ENCODE results near the gene ZFP2. TPM values are rescaled to one million over a fixed set of nuclear protein-coding genes. Genes with fewer than 3 reads are reported as not detected.

The ZFP2 gene
- polyA plus RNA-seq, 1 donor from 2014 or later, result 14.5 TPM

DNA sequence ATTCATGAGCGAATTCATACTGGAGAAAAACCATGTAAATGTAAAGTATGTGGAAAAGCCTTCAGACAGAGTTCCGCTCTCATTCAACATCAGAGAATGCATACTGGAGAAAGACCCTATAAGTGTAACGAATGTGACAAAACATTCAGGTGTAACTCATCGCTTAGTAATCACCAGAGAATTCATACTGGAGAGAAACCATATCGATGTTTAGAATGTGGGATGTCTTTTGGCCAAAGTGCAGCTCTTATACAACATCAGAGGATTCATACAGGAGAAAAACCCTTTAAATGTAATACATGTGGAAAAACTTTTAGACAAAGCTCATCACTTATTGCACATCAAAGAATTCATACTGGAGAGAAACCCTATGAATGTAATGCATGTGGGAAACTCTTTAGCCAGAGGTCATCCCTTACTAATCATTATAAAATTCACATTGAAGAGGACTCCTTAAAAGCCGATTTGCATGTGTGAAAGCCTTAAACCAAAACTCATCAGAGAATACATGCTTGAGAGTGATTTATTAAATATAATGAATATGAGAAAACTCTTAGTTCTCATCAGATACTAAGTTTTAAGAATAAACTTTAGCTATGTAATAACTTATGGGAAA lies 11.8 kb upstream of the ZFP2 start:
- Histone ChIP-seq H3K4me3 (ENCODE audit: low read length) (no peak overlapping the region), H3K9me3 (ENCODE audit: low read length) (peaks cover 20% of the 10 kb centered on the region), H3K79me2 (replicated peaks; ENCODE audit: insufficient read depth, low read length) (no peaks in the 10 kb centered on the region), H3K27ac (ENCODE audit: low read length) (no peak overlapping the region), H3K27me3 (ENCODE audit: insufficient read depth, low read depth, low read length) (no peaks in the 10 kb centered on the region), H4K20me1 (ENCODE audit: insufficient read depth) (no peaks in the 10 kb centered on the region), H3K36me3 (ENCODE audit: insufficient read depth, low read length) (peaks cover 40% of the 10 kb centered on the region), H3F3A (ENCODE audit: insufficient read depth, low read length, poor library complexity, severe bottlenecking) (no peaks in the 10 kb centered on the region), H2AFZ (ENCODE audit: low read depth, low read length) (no peak overlapping the region), H3K9me2 (ENCODE audit: insufficient read depth, low read length) (no peaks in the 10 kb centered on the region), H3K4me2 (ENCODE audit: low read length) (no peak overlapping the region), H3K9ac (ENCODE audit: low read length) (no peak overlapping the region)
- TF ChIP-seq MXI1 (conservative IDR thresholded peaks at IDR 0.05; ENCODE audit: poor library complexity, severe bottlenecking) (no peak), TAF1 (IDR thresholded peaks at IDR 0.05; ENCODE audit: low read depth) (no peak), RAD21 (conservative IDR thresholded peaks at IDR 0.05) (no peak), SMC3 (conservative IDR thresholded peaks at IDR 0.05; ENCODE audit: poor library complexity) (no peak), POLR2AphosphoS5 (IDR thresholded peaks at IDR 0.05) (no peak), EZH2 (IDR thresholded peaks at IDR 0.05; ENCODE audit: borderline replicate concordance, insufficient read depth, low read length, poor library complexity, severe bottlenecking) (no peak), EP300 (conservative IDR thresholded peaks at IDR 0.05; ENCODE audit: poor library complexity, severe bottlenecking) (no peak)
- TF ChIP-seq, protein P1, sequence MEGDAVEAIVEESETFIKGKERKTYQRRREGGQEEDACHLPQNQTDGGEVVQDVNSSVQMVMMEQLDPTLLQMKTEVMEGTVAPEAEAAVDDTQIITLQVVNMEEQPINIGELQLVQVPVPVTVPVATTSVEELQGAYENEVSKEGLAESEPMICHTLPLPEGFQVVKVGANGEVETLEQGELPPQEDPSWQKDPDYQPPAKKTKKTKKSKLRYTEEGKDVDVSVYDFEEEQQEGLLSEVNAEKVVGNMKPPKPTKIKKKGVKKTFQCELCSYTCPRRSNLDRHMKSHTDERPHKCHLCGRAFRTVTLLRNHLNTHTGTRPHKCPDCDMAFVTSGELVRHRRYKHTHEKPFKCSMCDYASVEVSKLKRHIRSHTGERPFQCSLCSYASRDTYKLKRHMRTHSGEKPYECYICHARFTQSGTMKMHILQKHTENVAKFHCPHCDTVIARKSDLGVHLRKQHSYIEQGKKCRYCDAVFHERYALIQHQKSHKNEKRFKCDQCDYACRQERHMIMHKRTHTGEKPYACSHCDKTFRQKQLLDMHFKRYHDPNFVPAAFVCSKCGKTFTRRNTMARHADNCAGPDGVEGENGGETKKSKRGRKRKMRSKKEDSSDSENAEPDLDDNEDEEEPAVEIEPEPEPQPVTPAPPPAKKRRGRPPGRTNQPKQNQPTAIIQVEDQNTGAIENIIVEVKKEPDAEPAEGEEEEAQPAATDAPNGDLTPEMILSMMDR (IDR thresholded peaks at IDR 0.05; ENCODE audit: poor library complexity, severe bottlenecking), result no peak
- TF ChIP-seq, protein P2, sequence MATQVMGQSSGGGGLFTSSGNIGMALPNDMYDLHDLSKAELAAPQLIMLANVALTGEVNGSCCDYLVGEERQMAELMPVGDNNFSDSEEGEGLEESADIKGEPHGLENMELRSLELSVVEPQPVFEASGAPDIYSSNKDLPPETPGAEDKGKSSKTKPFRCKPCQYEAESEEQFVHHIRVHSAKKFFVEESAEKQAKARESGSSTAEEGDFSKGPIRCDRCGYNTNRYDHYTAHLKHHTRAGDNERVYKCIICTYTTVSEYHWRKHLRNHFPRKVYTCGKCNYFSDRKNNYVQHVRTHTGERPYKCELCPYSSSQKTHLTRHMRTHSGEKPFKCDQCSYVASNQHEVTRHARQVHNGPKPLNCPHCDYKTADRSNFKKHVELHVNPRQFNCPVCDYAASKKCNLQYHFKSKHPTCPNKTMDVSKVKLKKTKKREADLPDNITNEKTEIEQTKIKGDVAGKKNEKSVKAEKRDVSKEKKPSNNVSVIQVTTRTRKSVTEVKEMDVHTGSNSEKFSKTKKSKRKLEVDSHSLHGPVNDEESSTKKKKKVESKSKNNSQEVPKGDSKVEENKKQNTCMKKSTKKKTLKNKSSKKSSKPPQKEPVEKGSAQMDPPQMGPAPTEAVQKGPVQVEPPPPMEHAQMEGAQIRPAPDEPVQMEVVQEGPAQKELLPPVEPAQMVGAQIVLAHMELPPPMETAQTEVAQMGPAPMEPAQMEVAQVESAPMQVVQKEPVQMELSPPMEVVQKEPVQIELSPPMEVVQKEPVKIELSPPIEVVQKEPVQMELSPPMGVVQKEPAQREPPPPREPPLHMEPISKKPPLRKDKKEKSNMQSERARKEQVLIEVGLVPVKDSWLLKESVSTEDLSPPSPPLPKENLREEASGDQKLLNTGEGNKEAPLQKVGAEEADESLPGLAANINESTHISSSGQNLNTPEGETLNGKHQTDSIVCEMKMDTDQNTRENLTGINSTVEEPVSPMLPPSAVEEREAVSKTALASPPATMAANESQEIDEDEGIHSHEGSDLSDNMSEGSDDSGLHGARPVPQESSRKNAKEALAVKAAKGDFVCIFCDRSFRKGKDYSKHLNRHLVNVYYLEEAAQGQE (IDR thresholded peaks at IDR 0.05; ENCODE audit: borderline replicate concordance), result no peak

DNA sequence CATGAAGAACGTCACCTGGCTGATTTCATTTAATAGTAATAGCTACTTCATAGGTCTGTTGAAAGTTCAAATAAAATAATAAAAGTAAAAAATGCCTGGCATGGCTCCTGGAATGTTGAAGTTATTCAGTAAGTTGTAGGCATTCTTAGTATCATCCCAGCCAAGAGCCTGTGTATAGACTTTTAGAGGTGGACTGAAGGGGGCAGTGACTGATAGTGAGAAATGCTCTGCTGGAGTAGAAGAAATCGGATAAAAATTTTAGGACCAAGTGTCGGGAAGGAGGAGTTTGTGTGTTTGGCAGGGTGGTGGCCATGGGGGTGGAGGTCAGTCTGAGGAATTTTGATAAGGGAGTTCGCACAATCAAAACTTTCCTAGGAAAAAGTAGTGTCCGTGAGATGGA lies 3.6 kb downstream of the ZFP2 start:
- Histone ChIP-seq H4K20me1 (ENCODE audit: insufficient read depth) (no peaks in the 10 kb centered on the region), H3K9me2 (ENCODE audit: insufficient read depth, low read length) (no peaks in the 10 kb centered on the region)
- TF ChIP-seq EP300 (conservative IDR thresholded peaks at IDR 0.05; ENCODE audit: poor library complexity, severe bottlenecking) (no peak), EZH2 (IDR thresholded peaks at IDR 0.05; ENCODE audit: borderline replicate concordance, insufficient read depth, low read length, poor library complexity, severe bottlenecking) (no peak), MXI1 (conservative IDR thresholded peaks at IDR 0.05; ENCODE audit: poor library complexity, severe bottlenecking) (no peak)

More for the DNA sequence above, 3.6 kb downstream of the ZFP2 start:
- Histone ChIP-seq H3K4me3 (ENCODE audit: low read length) (no peak overlapping the region), H3K9ac (ENCODE audit: low read length) (no peak overlapping the region), H3F3A (ENCODE audit: insufficient read depth, low read length, poor library complexity, severe bottlenecking) (no peaks in the 10 kb centered on the region), H3K36me3 (ENCODE audit: insufficient read depth, low read length) (no peaks in the 10 kb centered on the region), H3K27me3 (ENCODE audit: insufficient read depth, low read depth, low read length) (no peaks in the 10 kb centered on the region), H3K9me3 (ENCODE audit: low read length) (no peaks in the 10 kb centered on the region), H3K4me2 (ENCODE audit: low read length) (no peak overlapping the region), H3K27ac (ENCODE audit: low read length) (no peak overlapping the region), H2AFZ (ENCODE audit: low read depth, low read length) (no peak overlapping the region), H3K79me2 (replicated peaks; ENCODE audit: insufficient read depth, low read length) (no peaks in the 10 kb centered on the region)

Measured in neural cell (in vitro differentiated cells).